HFFc6 (cell line): Measurements from ENCODE around the gene CREBBP. TPM values are rescaled to one million over a fixed set of nuclear protein-coding genes. Genes with fewer than 3 reads are reported as not detected.

Source experiments
- DNase-seq: peaks from one replicate; pipeline ENCODE4 v3.0.0-alpha.2; 2018
- H3K27ac Mint-ChIP-seq: 2 replicates; pipeline ENCODE4 v1.8.0; 2020; ENCODE audit warnings: mild to moderate bottlenecking, mixed read lengths
- H3K27me3 Mint-ChIP-seq: 2 replicates; pipeline ENCODE4 v1.8.0; 2021; ENCODE audit warnings: mild to moderate bottlenecking, moderate library complexity, mixed read lengths; ENCODE audit not compliant: insufficient read depth
- H3K36me3 Mint-ChIP-seq: 2 replicates; pipeline ENCODE4 v1.8.0; 2021; ENCODE audit warnings: low read depth, mixed read lengths
- H3K4me1 Mint-ChIP-seq: 2 replicates; pipeline ENCODE4 v1.8.0; 2020; ENCODE audit warnings: low read depth, mixed read lengths
- H3K4me3 Mint-ChIP-seq: 2 replicates; pipeline ENCODE4 v1.8.0; 2020; ENCODE audit warnings: mild to moderate bottlenecking, moderate library complexity, mixed read lengths
- H3K9me3 Mint-ChIP-seq: 2 replicates; pipeline ENCODE4 v1.8.0; 2020; ENCODE audit warnings: mild to moderate bottlenecking, mixed read lengths
- CTCF ChIP-seq: fragments of 200-600 bp; sonication (generic); IDR thresholded peaks from 2 replicates; pipeline ENCODE4 v1.5.0; 2021; ENCODE audit warnings: antibody characterized with exemption, mild to moderate bottlenecking
- total RNA-seq, 6 experiments: library from RNA; stranded (reverse); fragmentation: NEBNext Ultra II Directional; extraction: Animal tissue kit (Norgen Biotek cat#: 25700); gene quantifications; 2 replicates in 1 of 6; 3 replicates in 5 of 6; pipeline ENCODE4 v1.2.3, GENCODE V29; 2021

The CREBBP gene
- total RNA-seq, 6 experiments from 2014 or later: 40.2 to 51.4 (median 43.4) TPM

GRCh38 chr16:3771513-3771912 is 109.0 kb downstream of the CREBBP start:
- Mint-ChIP-seq H3K4me3 (no peak overlapping the region), H3K27ac (no peak overlapping the region), H3K9me3 (no peaks in the 10 kb centered on the region)

GRCh38 chr16:3770530-3770929 is 110.0 kb downstream of the CREBBP start:
- H3K9me3 Mint-ChIP-seq: no peaks in the 10 kb centered on the region
- no peak overlapping the region; the same call in 1 of the 2 replicates for H3K4me3 Mint-ChIP-seq
- no peak for TF ChIP-seq CTCF
- H3K36me3 Mint-ChIP-seq: peaks cover 39% of the 10 kb centered on the region
- no peak overlapping the region for H3K27ac Mint-ChIP-seq
- H3K27me3 Mint-ChIP-seq: no peaks in the 10 kb centered on the region; the same call in 1 of the 2 replicates
- DNase-seq: no peak
- H3K4me1 Mint-ChIP-seq: peaks cover 30% of the 10 kb centered on the region

More at GRCh38 chr16:3771513-3771912, 109.0 kb downstream of the CREBBP start:
- peaks cover 48% of the 10 kb centered on the region for H3K36me3 Mint-ChIP-seq
- no peaks in the 10 kb centered on the region; the same call in 1 of the 2 replicates for H3K27me3 Mint-ChIP-seq
- TF ChIP-seq CTCF: no peak
- peaks cover 30% of the 10 kb centered on the region for H3K4me1 Mint-ChIP-seq
- peak; percentile 25 for DNase-seq

GRCh38 chr16:3769942-3770341 is 110.6 kb downstream of the CREBBP start:
- Mint-ChIP-seq H3K27me3 (peaks cover 3% of the 10 kb centered on the region), H3K4me1 (peaks cover 27% of the 10 kb centered on the region), H3K27ac (no peak overlapping the region), H3K36me3 (peaks cover 43% of the 10 kb centered on the region), H3K4me3 (no peak overlapping the region), H3K9me3 (no peaks in the 10 kb centered on the region)
- no peak for DNase-seq
- no peak for TF ChIP-seq CTCF

GRCh38 chr16:3769013-3769412 is 111.5 kb downstream of the CREBBP start:
- Mint-ChIP-seq H3K9me3 (no peaks in the 10 kb centered on the region), H3K36me3 (peaks cover 38% of the 10 kb centered on the region), H3K27me3 (peaks cover 4% of the 10 kb centered on the region), H3K4me3 (no peak overlapping the region), H3K4me1 (peaks cover 18% of the 10 kb centered on the region), H3K27ac (no peak overlapping the region)
- no peak for TF ChIP-seq CTCF
- DNase-seq: no peak

GRCh38 chr16:3767333-3767986 is 113.1 kb downstream of the CREBBP start:
- no peak overlapping the region for H3K27ac Mint-ChIP-seq
- no peak for TF ChIP-seq CTCF
- H3K4me3 Mint-ChIP-seq: no peak overlapping the region
- DNase-seq: no peak
- peaks cover 8% of the 10 kb centered on the region for H3K4me1 Mint-ChIP-seq
- peaks cover 4% of the 10 kb centered on the region for H3K27me3 Mint-ChIP-seq
- peaks cover 32% of the 10 kb centered on the region for H3K36me3 Mint-ChIP-seq
- H3K9me3 Mint-ChIP-seq: no peaks in the 10 kb centered on the region
